CD4-positive, alpha-beta T cell treated with Interleukin-2 at 100 ng/mL for 4 hours (primary cell): ENCODE data around the gene TBPL1.
A peak's percentile ranks its signal among the peaks of the same experiment; 100 is the strongest.
"Not testable (repeated sequence)": the region's sequence is repeated elsewhere in the genome, so short reads cannot be mapped to it uniquely, and the experiment has no call there.

Source experiments
- DNase-seq: peaks from one replicate; pipeline ENCODE4 v3.0.0-alpha.2; 2020; ENCODE audit warnings: low spot score

TBPL1 gene

DNA sequence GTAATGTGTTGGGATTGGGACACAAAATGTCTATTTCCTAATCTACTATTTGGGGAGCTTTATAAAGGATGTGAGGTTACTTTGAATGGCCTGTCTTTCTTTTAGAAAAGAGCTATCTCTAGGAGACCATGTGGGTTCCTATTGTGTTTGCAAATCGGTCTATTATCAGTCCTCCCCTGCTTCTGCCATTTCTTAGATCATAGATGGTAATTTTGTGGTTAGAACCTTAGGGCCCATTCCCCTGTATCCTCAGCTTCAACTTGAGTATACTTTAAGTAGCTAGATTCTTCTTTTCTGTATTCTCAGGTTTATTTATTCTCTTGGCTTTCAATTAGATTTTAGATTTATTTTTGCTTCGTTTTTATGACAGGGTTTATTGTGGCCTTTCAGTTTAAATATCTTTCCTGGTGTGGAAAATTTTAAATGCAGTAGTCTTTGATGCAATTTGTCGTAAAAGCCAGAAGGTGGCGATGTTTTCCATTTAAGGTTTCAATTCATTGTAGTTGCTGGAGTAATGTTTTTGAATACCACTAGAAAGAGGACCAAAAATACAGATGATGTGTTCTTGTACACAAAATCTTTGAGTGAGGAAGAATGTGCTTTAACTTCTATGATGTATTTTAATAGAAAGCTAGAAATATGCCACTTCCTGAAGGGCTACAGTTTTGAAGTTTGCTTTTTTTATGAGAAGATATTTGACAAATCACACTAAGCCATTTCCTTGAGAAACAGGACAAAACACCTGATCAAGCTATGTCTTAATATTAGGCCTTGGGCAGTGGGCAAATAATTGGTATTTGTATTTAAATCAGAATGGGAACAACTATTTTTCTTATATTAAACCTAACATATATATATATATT is 20.3 kb downstream of the TBPL1 start:
- peak; percentile 50 for DNase-seq

DNA sequence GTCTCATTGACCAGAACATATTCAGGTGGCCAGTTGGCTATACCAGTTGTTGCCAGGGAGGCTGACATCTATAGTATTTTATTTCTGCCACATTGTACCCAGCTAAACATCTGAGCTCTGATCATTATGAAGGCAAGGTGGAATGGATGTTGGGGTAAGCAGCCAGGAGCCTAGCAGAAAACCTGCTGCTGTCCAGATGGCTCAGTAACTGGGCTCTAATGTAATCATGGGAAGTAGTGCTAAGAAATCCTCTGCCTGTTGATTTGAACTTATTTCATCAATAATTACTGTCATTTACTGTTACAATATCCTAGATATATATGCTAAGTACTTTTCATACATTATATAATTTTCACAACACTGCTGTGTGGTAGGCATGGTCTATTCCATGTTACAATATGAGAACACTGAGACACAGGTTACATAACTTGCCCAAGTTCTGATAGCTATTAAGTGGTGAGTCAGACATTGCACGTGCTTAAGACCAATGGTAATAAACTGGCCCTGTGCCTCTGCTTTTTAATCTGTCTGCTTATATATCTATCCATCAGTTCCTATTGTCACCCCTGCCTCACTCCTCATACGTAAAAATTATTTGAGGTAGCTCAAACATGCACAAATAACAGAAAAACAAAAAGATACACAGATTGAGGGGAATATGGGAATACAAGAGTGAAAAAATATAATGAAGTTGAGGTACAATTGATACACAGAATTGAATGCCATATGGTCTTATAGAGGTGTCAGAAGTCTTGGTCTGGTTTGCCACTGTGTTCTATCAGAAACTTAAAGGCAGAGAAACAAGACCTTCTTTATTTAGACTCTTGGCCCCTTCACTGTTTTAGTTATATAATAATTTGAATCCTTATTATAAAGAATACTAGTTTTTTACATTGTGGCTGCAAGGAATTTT is 25.2 kb downstream of the TBPL1 start:
- DNase-seq, result no peak

DNA sequence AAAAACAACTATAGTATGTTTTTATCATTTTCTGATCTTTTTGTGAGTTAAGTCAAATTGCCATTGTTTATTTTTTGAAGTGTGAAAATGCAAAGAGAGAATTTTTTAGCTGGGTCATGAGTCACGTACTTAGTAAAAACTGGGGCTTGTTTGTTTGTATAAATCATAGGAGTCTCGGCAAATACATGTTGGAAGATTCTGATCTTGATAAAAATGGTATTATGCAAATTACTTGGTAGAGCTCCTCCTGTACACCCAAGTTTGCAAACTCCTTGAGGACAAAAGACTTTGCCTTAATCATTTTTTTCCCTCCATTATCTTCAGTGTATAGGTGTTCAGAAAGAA is 25.8 kb downstream of the TBPL1 start:
- DNase-seq, result no peak

DNA sequence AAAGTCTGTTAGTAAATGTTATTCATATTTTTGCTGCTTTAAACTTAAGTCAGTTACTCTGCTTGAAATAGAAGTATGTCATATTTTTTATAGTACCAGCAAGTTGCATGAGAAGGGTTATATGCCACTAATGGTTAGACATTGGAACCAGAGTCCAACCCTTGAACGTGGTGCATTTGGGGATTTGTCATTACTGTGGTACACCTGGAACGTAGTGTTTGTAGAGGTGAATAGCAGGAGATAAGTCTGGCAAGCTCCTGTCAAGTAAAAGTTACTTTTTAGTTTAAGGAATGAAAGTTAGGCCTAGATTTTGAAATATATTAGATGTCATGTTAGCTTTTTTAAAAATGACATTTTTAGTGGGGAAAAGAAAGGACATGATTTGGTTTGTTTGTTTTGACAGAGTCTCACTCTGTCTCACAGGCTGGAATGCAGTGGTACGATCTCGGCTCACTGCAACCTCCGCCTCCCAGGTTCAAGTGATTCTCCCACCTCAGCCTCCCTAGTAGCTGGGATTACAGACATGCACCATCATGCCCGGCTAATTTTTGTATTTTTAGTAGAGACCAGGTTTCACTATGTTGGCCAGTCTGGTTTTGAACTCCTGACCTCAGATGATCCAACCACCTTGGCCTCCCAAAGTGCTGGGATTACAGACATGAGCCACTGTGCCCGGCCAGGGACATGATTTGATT is 26.4 kb downstream of the TBPL1 start:
- not testable (repeated sequence) for DNase-seq

DNA sequence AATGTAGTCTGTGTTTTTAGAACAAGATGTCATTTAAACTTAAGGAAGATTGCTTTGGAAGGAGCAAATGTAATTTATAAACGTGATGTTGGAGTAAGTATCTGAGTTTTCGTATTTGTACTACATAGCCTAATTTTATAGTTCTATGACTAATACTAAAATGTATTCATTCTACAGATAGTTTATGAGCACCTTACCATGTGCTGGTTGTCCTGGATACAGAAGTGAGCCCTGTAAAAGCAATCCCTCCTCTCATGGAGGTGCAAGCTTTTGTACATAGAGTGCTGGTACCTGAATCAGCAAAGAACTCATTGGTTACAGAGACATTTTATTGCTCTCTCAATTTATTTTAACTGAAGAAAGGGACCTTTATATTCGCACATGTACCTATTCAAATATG is 27.1 kb downstream of the TBPL1 start:
- no peak for DNase-seq

DNA sequence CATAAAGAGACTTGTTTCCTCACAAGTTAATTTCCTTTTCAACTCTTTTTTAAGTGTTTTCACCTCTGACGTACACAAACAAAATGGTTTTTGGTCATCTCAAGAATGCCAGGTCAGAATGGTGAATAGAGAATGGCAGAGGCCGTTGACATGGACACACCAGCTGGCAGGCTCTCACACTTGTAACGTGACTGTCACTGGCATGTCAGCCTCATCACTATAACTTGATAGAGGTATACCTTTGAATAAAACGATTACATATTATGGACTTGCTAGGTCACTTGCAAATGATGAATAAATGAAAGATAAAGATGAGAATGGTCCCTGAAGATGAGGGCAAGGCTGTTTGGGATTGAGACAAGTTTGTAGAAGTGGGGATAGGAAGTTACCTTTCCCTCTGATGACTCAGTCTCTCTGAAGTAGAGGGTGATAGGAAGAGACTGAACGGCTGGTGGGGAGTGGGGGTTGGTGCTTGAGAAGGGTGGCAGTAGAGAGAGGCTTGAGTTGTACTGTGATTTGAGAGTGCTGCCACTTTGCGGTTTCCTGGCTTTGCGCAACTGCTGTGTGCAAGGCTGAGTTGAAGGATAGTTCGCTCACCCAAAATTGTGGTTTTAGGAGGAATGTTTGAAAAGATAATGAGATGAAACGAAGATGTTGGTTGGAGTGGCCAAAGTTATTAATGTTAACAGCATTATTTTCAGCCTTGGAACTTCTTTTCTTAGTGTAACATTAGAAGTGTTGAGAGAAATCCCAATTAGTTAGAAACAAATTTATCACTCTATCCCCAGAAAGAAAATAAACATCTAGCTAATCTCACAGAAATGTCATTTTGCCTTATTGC is 30.3 kb downstream of the TBPL1 start:
- peak; percentile 50 for DNase-seq

DNA sequence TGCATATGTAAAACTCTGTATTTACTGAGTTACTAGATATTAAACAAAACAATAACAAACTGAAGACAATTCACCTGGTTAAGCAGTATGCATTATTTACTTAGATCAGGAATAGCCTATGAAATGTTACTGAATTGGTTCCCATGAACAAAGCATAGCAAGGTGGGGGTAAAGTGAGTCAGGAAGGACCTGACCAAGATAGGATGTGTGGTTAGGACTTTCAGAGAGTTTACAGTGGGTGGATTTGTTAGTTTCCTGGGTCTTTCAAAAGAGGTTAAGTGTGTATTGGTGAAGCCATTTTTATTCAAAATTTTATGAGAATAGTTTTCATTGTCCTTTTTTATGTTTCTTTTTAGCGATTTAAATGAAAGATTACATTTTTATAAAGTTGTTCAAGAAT is 32.9 kb downstream of the TBPL1 start:
- DNase-seq, result no peak

DNA sequence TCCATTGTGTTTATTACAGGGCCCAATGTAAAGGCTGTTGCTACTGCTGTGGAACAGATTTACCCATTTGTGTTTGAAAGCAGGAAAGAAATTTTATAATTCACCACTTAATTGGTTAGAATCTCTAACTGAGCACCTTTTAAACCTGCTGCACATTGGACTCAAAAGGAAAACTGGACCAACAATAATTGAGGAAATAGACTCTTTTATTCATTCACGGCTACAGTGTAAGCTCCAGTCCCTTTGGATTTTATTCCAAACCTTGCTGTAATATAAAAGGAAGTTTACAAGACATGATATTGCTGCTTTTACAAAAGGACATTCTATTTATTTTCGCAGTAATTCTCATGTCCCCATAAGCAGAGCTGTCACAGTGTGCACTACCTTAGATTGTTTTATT is 33.9 kb downstream of the TBPL1 start:
- DNase-seq, result no peak

DNA sequence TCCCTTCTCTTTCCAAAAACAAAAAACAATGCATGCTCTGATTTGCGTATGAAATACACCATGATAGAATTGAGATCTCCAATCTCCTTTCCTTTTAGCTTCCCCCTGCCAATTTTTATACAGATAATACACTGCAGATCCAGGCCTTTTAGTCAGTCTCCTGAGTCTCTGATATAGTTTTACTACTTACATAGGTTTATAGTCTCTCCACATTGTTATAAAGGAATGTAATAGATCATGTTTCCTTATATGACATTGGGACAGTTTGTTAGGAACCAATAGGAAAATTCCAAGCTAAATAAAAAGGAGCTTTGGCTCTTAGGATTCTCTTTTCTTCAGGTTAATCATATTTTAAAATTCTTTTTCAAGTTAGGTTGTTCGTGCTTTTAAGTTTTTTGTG is 36.5 kb downstream of the TBPL1 start:
- no peak for DNase-seq

DNA sequence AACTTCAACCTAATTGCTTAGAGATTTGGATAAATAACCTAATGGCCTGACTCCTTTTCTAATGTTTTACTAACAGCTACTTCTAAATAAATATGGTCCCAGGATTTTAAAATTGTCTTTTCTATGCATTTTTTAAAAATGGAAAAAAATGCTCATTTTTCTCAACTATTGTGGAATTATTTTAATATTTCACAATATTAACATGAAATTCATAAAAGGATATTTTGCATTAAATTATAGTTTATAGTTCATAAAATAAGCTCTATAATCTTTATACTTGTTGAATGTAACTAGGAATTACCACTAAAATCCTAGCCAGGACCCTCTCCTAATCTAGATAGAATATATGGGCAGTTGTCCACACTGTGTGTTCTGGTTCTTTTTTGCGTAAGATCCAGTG is 37.3 kb downstream of the TBPL1 start:
- DNase-seq, result no peak

DNA sequence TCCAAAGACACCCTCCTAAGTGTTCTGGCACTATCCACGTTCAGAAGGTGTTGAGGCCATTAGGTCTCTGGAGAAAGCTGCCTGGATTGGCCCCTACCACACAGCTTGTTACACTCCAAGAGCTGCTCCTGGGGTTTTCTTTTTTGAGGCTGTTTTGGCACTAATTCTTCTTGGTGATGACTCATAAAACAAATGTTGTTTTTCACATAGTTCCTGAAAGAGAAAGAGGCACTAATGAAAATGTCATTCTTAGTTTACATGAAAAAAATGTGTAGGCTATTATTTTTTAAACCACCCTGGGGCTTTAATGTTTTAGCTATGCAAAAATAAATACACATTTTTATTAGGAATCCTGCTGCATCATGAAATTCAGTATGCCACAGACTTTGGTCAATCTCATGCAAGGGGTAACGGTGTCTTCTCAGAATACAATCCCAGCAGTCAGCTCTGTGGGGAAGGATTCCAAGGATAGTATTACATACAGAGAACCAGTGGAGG is 38.1 kb downstream of the TBPL1 start:
- no peak for DNase-seq

DNA sequence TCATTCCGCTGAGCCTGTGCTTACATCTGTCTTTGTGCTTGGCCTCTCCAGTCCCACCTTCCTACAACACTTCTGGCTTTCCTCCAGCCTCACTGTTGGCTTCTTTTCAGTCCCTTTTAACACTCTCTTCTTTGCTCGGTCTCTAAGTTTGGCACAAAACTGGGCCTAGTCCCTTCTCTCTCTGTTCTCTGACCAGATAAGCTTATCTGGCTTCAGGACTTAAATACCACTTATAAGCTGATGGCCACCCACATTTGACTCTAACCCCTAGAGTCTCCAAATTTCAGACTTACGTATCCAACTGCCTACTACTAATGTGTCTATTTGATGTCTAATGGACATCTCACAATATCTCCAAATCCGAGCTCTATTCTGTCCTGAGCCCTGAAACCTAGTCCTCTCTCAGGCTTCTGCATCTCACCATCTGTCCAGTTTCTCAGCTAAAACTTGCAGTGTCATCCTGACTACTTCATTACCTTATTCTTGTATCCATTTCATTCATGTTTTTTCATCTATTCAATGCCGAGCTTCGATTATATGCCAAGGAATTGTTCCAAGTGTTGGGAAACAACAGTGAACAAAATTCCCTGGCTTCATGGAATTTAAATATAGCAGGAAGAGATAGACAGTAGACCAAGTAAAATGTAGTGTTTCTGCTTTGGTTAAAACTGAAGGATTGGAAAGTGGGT is 40.1 kb downstream of the TBPL1 start:
- DNase-seq, result no peak

DNA sequence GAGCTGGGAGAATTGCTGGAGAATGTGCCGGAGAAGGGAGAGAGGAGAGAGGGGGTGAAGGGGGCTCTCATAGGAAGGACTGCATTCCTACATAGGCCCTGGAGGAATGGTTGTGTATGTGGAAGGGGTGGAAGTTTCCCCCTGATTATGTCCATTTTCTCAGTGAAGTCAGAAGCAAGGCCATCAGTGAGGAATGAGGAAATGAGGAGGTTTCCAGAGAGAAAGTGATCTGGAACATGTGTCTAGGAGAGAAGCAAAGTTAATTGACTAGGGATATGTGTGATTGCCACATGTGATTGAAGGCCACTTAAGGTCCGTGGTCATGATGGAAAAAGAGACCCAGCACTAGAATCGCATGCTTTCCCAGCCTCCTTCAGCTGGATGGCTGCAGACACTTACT is 42.3 kb downstream of the TBPL1 start:
- no peak for DNase-seq

DNA sequence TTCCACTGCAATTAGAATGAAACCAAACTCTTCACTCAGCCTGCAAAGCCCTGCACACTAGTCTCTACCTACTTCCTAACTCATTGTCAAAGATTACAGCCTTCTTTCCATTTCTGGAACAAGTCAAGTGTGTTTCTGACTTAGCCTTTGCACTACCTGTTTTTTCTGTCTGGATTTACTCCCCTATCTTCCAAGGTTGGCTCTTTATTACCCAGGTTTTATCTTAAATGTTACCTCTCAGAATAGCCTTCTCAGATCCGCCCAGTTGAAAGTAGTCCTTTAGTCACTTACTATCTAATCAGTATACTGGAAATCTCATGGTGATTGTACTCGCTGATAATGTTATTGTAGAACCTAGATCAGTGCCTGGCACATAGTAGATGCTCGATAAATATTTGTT is 42.7 kb downstream of the TBPL1 start:
- no peak for DNase-seq

DNA sequence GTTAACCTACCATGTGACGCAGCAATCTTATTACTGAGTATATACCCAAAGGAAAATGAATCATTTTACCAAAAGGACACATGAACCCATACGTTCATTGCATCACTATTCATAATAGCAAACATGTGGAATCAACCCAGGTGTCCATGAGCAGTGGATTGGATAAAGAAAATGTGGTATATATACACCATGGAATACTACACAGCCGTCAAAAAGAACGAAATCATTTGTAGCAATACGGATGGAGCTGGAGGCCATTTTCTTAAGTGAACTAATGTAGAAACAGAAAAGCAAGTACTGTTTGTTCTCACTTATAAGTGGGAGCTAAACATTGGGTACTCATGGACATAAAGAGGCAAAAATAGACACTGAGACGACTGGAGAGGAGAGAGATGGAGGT is 44.2 kb downstream of the TBPL1 start:
- no peak for DNase-seq

DNA sequence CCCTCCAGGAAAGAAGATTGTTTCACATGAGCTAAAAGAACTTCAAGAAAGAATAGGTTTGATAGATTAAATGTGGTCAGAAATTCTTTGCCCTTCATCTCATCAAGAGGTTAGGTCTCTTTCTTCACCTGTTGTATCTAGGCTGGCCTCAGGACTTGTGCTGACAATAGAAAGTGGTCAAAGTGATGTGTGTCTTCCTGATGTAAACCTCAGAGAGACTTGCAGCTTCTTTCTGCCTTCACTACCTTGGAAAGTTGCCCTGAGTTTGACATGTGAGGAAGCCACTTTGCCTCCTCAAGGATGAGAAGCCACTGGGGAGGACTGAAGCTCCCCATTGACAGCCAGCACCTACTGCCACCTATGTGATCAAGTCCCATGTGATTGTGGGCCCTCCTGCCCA is 46.3 kb downstream of the TBPL1 start:
- DNase-seq, result no peak

DNA sequence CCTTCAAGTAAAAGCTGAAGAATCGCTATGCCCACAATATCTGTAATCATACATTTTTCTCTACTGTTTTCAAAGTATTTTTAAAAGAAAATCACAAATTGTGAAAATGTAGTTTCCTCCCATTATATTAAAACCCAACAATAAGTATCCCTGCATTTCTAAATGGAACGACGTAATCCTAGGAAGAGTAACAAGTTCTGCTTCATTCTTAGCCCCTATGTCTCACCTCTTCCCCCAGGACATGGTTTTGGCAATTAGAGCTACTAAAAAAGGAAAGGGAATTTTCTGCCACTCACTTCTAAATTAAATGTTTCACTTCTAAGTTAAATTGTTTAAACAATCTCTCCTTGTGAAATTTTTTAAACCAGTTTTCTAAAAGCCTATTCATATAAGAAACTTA is 47.4 kb downstream of the TBPL1 start:
- no peak for DNase-seq

DNA sequence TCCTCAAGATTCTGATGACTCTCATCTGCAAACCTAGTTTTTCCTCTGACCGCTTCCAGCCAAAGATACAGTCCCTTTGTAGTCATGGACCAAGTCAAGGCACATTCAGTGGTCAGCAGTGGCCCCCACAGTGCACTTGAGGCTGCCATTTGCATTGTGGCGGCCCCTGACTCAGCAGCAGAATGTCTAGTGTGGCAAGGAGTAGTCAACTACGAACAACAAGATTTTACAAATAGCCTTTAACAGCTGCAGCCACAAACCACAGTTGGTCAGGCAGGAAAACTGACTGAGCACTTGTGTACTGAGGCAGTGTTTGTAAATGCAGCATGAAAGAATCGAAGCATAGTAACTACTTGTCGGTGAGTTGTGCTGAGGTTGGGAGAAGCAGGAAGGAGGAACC is 49.8 kb downstream of the TBPL1 start:
- no peak for DNase-seq

DNA sequence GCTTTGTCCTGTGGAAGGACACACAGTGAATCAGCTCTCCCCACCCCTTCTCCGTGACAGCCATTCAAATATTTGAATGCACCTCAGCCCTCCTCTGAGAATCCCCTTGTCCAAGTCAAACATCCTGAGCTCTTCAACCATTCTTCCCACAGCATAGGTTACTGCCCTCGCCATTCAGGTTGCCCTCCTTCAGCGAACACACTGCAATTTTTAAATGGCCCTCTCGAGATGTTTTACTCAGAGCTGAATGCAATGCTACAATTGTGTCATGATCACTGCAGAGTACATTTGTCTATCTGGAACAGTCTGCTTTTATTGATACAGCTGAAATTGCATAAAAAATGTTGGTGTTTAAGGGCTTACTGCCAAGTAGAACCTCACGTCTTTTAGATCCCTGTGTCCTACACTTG is 50.5 kb downstream of the TBPL1 start:
- no peak for DNase-seq

DNA sequence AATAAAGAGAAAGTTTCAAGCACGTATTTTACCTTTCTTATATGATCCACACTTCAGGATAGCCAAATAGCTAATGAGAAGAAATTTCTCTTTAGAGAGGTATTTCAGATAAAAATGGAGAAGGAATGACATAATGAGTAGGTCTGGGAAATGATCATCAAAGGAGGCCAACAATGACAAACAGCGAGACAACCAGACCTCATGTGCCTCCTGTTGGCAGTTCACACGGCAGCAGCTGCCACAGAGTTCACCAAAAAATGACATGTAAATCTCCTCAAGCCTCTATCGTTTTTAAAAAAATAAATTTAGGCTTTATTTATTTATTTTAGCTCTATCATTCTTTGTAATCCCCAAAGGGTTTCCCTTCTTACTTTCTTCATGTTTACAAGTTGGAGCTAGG is 51.7 kb downstream of the TBPL1 start:
- DNase-seq, result no peak

DNA sequence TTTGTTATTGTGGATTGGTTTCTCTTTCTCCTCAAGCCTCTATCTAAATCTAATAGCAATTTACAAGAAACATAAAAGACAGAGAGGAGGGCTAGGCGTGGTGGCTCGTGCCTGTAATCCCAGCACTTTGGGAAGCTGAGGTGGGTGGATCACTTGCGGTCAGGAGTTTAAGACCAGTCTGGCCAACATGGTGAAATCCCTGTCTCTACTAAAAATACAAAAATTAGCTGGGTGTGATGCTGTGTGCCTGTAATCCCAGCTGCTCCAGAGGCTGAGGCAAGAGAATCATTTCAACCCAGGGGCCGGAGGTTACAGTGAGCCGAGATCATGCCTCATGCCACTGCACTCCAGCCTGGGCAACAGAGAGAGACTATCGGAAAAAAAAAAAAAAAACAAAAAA is 52.8 kb downstream of the TBPL1 start:
- DNase-seq, result no peak
